H9 (cell line): ENCODE results near the gene ZNF750. TPM values are rescaled to one million over a fixed set of nuclear protein-coding genes. Genes with fewer than 3 reads are reported as not detected.

Source experiments
- DNase-seq: peaks from one replicate; pipeline ENCODE4 v3.0.0-alpha.2; 2017
- H2AFZ ChIP-seq: one replicate; pipeline ENCODE4 v1.6.1; 2013; ENCODE audit warnings: mild to moderate bottlenecking, low read length, control low read depth, moderate library complexity
- H2AK5ac ChIP-seq: 2 replicates; pipeline ENCODE4 v1.6.1; 2013; ENCODE audit warnings: low read length, control low read depth, mixed read lengths; ENCODE audit not compliant: insufficient read length
- H2BK120ac ChIP-seq: one replicate; pipeline ENCODE4 v1.6.1; 2013; ENCODE audit warnings: low read depth, mild to moderate bottlenecking, low read length, control low read depth, inconsistent platforms; ENCODE audit not compliant: poor library complexity, severe bottlenecking
- H2BK12ac ChIP-seq: 2 replicates; pipeline ENCODE4 v1.6.1; 2013; ENCODE audit warnings: low read length, control low read depth, mixed read lengths, low read depth; ENCODE audit not compliant: insufficient read length
- H2BK15ac ChIP-seq: 2 replicates; pipeline ENCODE4 v1.6.1; 2013; ENCODE audit warnings: low read depth, low read length, control low read depth
- H2BK20ac ChIP-seq: one replicate; pipeline ENCODE4 v1.6.1; 2013; ENCODE audit warnings: low read depth, mild to moderate bottlenecking, low read length, control low read depth, inconsistent platforms; ENCODE audit not compliant: poor library complexity, severe bottlenecking
- H2BK5ac ChIP-seq: 2 replicates; pipeline ENCODE4 v1.6.1; 2013; ENCODE audit warnings: low read length, control low read depth, mixed read lengths; ENCODE audit not compliant: insufficient read length
- H3K14ac ChIP-seq: 2 replicates; pipeline ENCODE4 v1.6.1; 2013; ENCODE audit warnings: low read length, control low read depth; ENCODE audit not compliant: insufficient read depth
- H3K18ac ChIP-seq: 2 replicates; pipeline ENCODE4 v1.6.1; 2013; ENCODE audit warnings: low read depth, mild to moderate bottlenecking, mixed read lengths, low read length, control low read depth; ENCODE audit not compliant: insufficient read length
- H3K23ac ChIP-seq: 2 replicates; pipeline ENCODE4 v1.6.1; 2013; ENCODE audit warnings: low read length, control low read depth, mixed read lengths, low read depth; ENCODE audit not compliant: insufficient read length
- H3K23me2 ChIP-seq: 2 replicates; pipeline ENCODE4 v1.6.1; 2013; ENCODE audit warnings: low read depth, mild to moderate bottlenecking, mixed read lengths, low read length, control low read depth; ENCODE audit not compliant: insufficient read length, poor library complexity, severe bottlenecking
- H3K27ac ChIP-seq: 2 replicates; pipeline ENCODE4 v1.5.1; 2013; ENCODE audit warnings: low read length, control low read depth, mixed read lengths, low read depth; ENCODE audit not compliant: insufficient read length
- H3K27me3 ChIP-seq: 2 replicates; pipeline ENCODE4 v1.6.1; 2013; ENCODE audit warnings: low read length, control low read depth, inconsistent platforms; ENCODE audit not compliant: insufficient read depth
- H3K4ac ChIP-seq: 2 replicates; pipeline ENCODE4 v1.6.1; 2013; ENCODE audit warnings: low read depth, mild to moderate bottlenecking, control low read depth, inconsistent platforms, low read length, moderate library complexity
- H3K4me1 ChIP-seq: 2 replicates; pipeline ENCODE4 v1.6.1; 2013; ENCODE audit warnings: low read length, control low read depth, inconsistent platforms; ENCODE audit not compliant: insufficient read depth
- H3K4me2 ChIP-seq: 2 replicates; pipeline ENCODE4 v1.6.1; 2013; ENCODE audit warnings: low read length, control low read depth, mixed read lengths; ENCODE audit not compliant: insufficient read length, insufficient read depth
- H3K56ac ChIP-seq: 2 replicates; pipeline ENCODE4 v1.6.1; 2013; ENCODE audit warnings: low read depth, mild to moderate bottlenecking, mixed read lengths, low read length, control low read depth; ENCODE audit not compliant: insufficient read length
- H3K79me1 ChIP-seq: 2 replicates; pipeline ENCODE4 v1.6.1; 2013; ENCODE audit warnings: low read depth, mild to moderate bottlenecking, moderate library complexity, low read length, control low read depth, inconsistent platforms; ENCODE audit not compliant: insufficient read depth, poor library complexity, severe bottlenecking
- H3K79me2 ChIP-seq: 2 replicates; pipeline ENCODE4 v1.6.1; 2013; ENCODE audit warnings: low read length, control low read depth, inconsistent platforms; ENCODE audit not compliant: insufficient read depth
- H3K9ac ChIP-seq: 2 replicates; pipeline ENCODE4 v1.6.1; 2013; ENCODE audit warnings: low read length, control low read depth, mixed read lengths; ENCODE audit not compliant: insufficient read length; ENCODE audit errors: extremely low read depth
- H3K9me3 ChIP-seq: one replicate; pipeline ENCODE4 v1.6.1; 2013; ENCODE audit warnings: low read depth, low read length, inconsistent platforms; ENCODE audit not compliant: control insufficient read depth
- H3T11ph ChIP-seq: one replicate; pipeline ENCODE4 v1.6.1; 2013; ENCODE audit warnings: mild to moderate bottlenecking, low read length, control low read depth, inconsistent platforms
- H4K20me1 ChIP-seq: one replicate; pipeline ENCODE4 v1.6.1; 2013; ENCODE audit not compliant: control insufficient read depth, insufficient read length, insufficient read depth
- H4K5ac ChIP-seq: 2 replicates; pipeline ENCODE4 v1.6.1; 2013; ENCODE audit warnings: low read depth, mild to moderate bottlenecking, mixed read lengths, low read length, control low read depth; ENCODE audit not compliant: insufficient read length
- H4K8ac ChIP-seq: replicated peaks from 2 replicates; pipeline ENCODE4 v1.6.1; 2013; ENCODE audit warnings: low read length, control low read depth, mixed read lengths, low read depth; ENCODE audit not compliant: insufficient read length
- H4K91ac ChIP-seq: 2 replicates; pipeline ENCODE4 v1.6.1; 2013; ENCODE audit warnings: low read depth, mild to moderate bottlenecking, moderate library complexity, mixed read lengths, low read length, control low read depth; ENCODE audit not compliant: insufficient read length
- H3K27ac Mint-ChIP-seq, 3 experiments: 2 replicates in 2 of 3; 3 replicates in 1 of 3; pipeline ENCODE4 v1.8.0; 2020 to 2021; ENCODE audit warnings: mixed read lengths in 3 of 3, mild to moderate bottlenecking in 1 of 3, moderate library complexity in 1 of 3
- H3K27me3 Mint-ChIP-seq: 2 replicates; pipeline ENCODE4 v1.8.0; 2021; ENCODE audit warnings: low read depth, mild to moderate bottlenecking, moderate library complexity, mixed read lengths
- H3K36me3 Mint-ChIP-seq, 3 experiments: 2 replicates in 2 of 3; 3 replicates in 1 of 3; pipeline ENCODE4 v1.8.0; 2020 to 2021; ENCODE audit warnings: low read depth in 3 of 3, mixed read lengths in 3 of 3; ENCODE audit not compliant: insufficient read depth in 1 of 3
- H3K4me1 Mint-ChIP-seq, 2 experiments: 2 replicates each; pipeline ENCODE4 v1.8.0; 2020; ENCODE audit warnings: mixed read lengths in 2 of 2
- H3K4me3 Mint-ChIP-seq, 2 experiments: 2 replicates in 1 of 2; 3 replicates in 1 of 2; pipeline ENCODE4 v1.8.0; 2020 to 2021; ENCODE audit warnings: mild to moderate bottlenecking in 2 of 2, mixed read lengths in 2 of 2, moderate library complexity in 1 of 2
- H3K9me3 Mint-ChIP-seq, 2 experiments: 2 replicates in 1 of 2; 3 replicates in 1 of 2; pipeline ENCODE4 v1.8.0; 2020; ENCODE audit warnings: mild to moderate bottlenecking in 2 of 2, mixed read lengths in 2 of 2, moderate library complexity in 1 of 2
- CTCF ChIP-seq: fragments of 200-600 bp; sonication (generic); conservative IDR thresholded peaks from 3 replicates; pipeline ENCODE4 v1.8.0; 2021; ENCODE audit warnings: antibody characterized with exemption, mild to moderate bottlenecking
- WGBS: extraction: QIAGEN DNeasy Blood & Tissue Kit; methylation state at CpG from one replicate; pipeline ENCODE4 v1.1.7; 2013; ENCODE audit warnings: missing lambda C conversion rate, low lambda C conversion rate, mixed read lengths; ENCODE audit not compliant: insufficient read length; ENCODE audit errors: extremely low coverage; 5-methylcytosine and 5-hydroxymethylcytosine counted together
- total RNA-seq: library from RNA; stranded (reverse); gene quantifications from 2 replicates; pipeline ENCODE4 v1.2.1, GENCODE V29; 2021

ZNF750 gene
- total RNA-seq, 1 experiment from 2014 or later: not detected

DNA sequence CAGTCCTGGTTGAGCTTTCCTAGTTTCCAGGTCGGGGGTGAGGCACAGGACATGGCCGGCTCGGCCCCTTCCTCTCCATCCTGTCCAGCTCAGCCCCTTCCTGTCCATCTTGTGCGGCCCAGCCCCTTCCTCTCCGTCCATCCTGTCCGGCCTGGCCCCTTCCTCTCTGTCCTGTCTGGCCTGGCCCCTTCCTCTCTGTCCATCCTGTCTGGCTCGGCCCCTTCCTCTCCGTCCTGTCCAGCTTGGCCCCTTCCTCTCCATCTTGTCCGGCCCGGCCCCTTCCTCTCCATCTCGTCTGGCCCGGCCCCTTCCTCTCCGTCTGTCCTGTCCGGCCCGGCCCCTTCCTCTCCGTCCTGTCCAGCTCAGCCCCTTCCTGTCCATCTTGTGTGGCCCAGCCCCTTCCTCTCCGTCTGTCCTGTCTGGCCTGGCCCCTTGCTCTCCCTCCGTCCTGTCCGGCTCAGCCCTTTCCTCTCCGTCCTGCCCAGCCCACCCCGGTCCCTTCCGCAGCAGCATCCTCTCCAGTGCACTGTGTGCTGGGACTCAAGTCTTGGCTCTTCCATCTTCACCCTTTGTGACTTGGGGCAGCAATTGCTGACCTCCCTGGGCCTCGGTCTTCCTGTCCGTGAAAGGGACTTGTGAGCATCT is 5.5 kb upstream of the ZNF750 start:
- no peak for DNase-seq
- peaks cover 0 to 3% of the 10 kb centered on the region in 2 experiments; a peak in 2 of 5 replicates for H3K9me3 Mint-ChIP-seq
- Histone ChIP-seq H3K9me3 (no peaks in the 10 kb centered on the region), H3K4me1 (no peaks in the 10 kb centered on the region), H2AK5ac (no peak overlapping the region), H3K9ac (no peak overlapping the region), H3T11ph (no peak overlapping the region), H2BK5ac (no peak overlapping the region), H3K79me1 (no peaks in the 10 kb centered on the region), H2BK15ac (no peak overlapping the region), H3K79me2 (no peaks in the 10 kb centered on the region), H3K27me3 (no peaks in the 10 kb centered on the region), H3K4me2 (no peak overlapping the region), H3K23ac (no peak overlapping the region), H2BK12ac (no peak overlapping the region), H4K5ac (no peak overlapping the region), H3K14ac (no peak overlapping the region; the same call in 1 of the 2 replicates), H2BK20ac (no peak overlapping the region), H2BK120ac (no peak overlapping the region), H4K91ac (no peak overlapping the region), H2AFZ (no peak overlapping the region), H3K56ac (no peak overlapping the region), H3K27ac (no peak overlapping the region), H3K23me2 (no peaks in the 10 kb centered on the region), H3K4ac (no peak overlapping the region), H4K20me1 (no peaks in the 10 kb centered on the region), H3K18ac (no peak overlapping the region), H4K8ac (no peak overlapping the region)
- no peak overlapping the region for H3K4me3 Mint-ChIP-seq
- H3K4me1 Mint-ChIP-seq: peaks cover 12 to 16% of the 10 kb centered on the region in 2 experiments
- no peak for TF ChIP-seq CTCF
- WGBS: no CpG with 5 or more reads among the region's 24 CpGs
- peak overlapping the region in 1 of 3 experiments; percentile 10; a peak in 3 of 7 replicates for H3K27ac Mint-ChIP-seq
- H3K36me3 Mint-ChIP-seq: peaks cover 11 to 31% (median 31%) of the 10 kb centered on the region in 3 experiments
- H3K27me3 Mint-ChIP-seq: no peaks in the 10 kb centered on the region
